ENCODE measurements around the gene LSM14B.
"Not testable (repeated sequence)": the region's sequence is repeated elsewhere in the genome, so short reads cannot be mapped to it uniquely, and the experiment has no call there.

LSM14B gene

DNA sequence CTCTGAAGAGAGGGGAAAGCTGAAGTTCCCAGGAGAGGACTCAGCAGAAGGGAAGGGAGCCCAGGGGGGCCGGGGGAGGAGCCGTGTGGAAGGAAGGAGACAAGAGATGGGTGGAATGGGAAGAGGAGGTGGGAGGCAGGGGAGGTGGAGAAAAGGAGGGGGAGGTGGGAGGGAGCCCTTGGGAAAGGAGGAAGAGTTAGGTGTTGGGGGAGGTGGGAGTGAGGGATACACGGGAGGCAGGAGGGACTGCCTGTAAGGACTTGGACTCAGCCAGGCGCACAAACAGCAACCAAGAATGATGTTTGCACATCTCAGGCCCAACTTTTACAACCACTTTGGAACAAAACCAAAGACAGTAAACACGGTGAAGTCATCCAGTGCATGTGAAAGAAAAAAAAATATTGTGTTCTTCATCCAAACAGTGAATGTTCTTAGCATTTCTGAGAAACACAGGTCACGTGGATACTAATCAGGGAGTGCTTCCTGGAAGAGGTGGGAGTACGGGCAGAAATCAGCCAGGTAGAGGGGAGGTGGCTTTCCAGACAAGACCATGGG is 17.4 kb upstream of the LSM14B start:
- Histone ChIP-seq H3K4me1 (ENCODE audit: control insufficient read depth in 1 of 2, insufficient read depth in 1 of 2, low read depth in 1 of 2, low read length in 1 of 2) (no peaks in the 10 kb centered on the region), H3K9me3 (peaks cover 18% of the 10 kb centered on the region), H3K27me3 (peaks cover 8% of the 10 kb centered on the region), H3K4me3 (ENCODE audit: low read depth in 1 of 2, low read length in 1 of 2) (no peak overlapping the region), H3K27ac (no peak overlapping the region), H3K36me3 (no peaks in the 10 kb centered on the region)
- TF ChIP-seq, protein P1, sequence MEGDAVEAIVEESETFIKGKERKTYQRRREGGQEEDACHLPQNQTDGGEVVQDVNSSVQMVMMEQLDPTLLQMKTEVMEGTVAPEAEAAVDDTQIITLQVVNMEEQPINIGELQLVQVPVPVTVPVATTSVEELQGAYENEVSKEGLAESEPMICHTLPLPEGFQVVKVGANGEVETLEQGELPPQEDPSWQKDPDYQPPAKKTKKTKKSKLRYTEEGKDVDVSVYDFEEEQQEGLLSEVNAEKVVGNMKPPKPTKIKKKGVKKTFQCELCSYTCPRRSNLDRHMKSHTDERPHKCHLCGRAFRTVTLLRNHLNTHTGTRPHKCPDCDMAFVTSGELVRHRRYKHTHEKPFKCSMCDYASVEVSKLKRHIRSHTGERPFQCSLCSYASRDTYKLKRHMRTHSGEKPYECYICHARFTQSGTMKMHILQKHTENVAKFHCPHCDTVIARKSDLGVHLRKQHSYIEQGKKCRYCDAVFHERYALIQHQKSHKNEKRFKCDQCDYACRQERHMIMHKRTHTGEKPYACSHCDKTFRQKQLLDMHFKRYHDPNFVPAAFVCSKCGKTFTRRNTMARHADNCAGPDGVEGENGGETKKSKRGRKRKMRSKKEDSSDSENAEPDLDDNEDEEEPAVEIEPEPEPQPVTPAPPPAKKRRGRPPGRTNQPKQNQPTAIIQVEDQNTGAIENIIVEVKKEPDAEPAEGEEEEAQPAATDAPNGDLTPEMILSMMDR (IDR thresholded peaks at IDR 0.05), result no peak

DNA sequence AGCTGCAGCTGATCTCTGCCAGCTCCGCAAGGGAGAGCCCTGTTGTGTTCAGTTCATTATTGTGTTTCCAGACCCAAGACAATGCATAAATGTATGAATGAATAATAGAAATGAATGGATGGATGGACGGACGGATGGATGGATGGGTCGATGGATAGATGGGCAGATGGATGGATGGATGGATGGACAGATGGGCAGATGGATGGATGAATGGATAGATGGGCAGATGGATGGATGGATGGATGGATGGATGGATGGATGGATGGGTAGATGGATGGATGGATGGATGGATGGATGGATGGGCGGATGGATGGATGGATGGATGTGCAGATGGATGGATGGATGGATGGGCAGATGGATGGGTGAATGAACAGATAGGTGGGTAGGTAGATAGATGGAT is 16.7 kb upstream of the LSM14B start:
- Histone ChIP-seq H3K27ac (no peak overlapping the region), H3K27me3 (peaks cover 8% of the 10 kb centered on the region), H3K4me1 (ENCODE audit: control insufficient read depth in 1 of 2, insufficient read depth in 1 of 2, low read depth in 1 of 2, low read length in 1 of 2) (no peaks in the 10 kb centered on the region), H3K4me3 (ENCODE audit: low read depth in 1 of 2, low read length in 1 of 2) (no peak overlapping the region), H3K36me3 (no peaks in the 10 kb centered on the region), H3K9me3 (peaks cover 18% of the 10 kb centered on the region)
- TF ChIP-seq, protein P1 (IDR thresholded peaks at IDR 0.05), result no peak

DNA sequence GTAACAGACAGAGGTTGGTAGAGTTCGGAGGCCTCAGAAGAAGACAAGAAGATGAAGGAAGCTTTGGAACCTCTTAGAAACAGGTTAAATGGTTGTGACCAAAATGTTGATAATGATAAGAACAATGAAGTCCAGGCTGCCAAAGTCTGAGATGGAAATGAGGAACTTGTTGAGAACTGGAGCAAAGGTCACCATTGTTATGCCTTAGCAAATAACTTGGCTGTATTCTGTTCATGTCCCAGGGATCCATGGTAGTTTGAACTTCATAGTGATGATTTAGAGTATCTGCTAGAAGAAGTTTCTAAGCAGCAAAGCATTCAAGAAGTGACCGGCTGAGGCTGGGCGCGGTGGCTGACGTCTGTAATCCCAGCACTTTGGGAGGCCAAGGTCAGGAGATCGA is 11.1 kb upstream of the LSM14B start:
- no peak overlapping the region for H3K4me3 ChIP-seq (ENCODE audit: low read depth in 1 of 2, low read length in 1 of 2)
- H3K9me3 ChIP-seq, result peaks cover 36% of the 10 kb centered on the region
- TF ChIP-seq, protein P1 (IDR thresholded peaks at IDR 0.05), result no peak
- H3K36me3 ChIP-seq, result no peaks in the 10 kb centered on the region
- no peak overlapping the region for H3K27ac ChIP-seq
- no peaks in the 10 kb centered on the region for H3K4me1 ChIP-seq (ENCODE audit: control insufficient read depth in 1 of 2, insufficient read depth in 1 of 2, low read depth in 1 of 2, low read length in 1 of 2)
- H3K27me3 ChIP-seq, result peaks cover 17% of the 10 kb centered on the region

DNA sequence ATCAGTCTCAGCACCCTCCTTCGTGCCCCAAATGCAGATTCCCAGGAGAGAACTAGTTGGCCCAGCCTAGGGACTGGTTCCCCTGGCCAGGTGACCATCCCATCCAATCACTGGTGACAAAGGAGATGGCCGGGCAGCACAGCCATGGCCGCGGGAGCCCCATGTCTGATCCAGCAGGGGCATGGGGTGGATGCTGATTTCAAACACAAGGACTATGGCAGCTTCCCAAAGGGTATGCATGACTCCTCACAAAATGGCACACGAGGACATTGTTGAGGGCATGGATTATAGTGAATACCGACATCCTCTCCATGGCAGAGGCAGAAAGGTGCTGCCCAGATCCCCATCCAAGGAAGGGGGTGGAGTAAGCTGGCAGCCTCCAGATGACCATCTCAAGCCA is 9.9 kb upstream of the LSM14B start:
- Histone ChIP-seq H3K4me3 (ENCODE audit: low read depth in 1 of 2, low read length in 1 of 2) (no peak overlapping the region), H3K27me3 (peaks cover 28% of the 10 kb centered on the region), H3K9me3 (peaks cover 36% of the 10 kb centered on the region), H3K27ac (no peak overlapping the region), H3K4me1 (ENCODE audit: control insufficient read depth in 1 of 2, insufficient read depth in 1 of 2, low read depth in 1 of 2, low read length in 1 of 2) (no peaks in the 10 kb centered on the region), H3K36me3 (no peaks in the 10 kb centered on the region)
- TF ChIP-seq, protein P1 (IDR thresholded peaks at IDR 0.05), result no peak

DNA sequence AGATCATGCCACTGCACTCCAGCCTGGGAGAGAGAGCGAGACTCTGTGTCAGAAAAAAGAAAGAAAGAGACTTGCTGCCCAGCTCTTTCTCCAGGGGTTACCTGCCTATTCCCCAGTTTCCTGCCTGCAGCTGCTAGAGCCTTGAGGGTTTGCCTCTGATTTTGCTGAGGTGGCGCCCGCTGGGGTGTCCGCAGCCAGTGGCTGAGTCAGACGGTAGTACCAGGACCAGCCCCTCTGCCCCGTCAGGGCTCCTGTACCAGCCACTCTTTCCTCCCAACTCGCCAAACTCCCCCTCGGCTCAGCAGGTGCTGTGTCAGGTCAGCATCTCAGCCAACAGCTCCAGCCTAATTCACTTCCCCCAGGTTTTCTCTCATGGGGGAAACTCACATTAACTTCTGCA is 7.4 kb upstream of the LSM14B start:
- H3K27ac ChIP-seq, result no peak overlapping the region
- no peaks in the 10 kb centered on the region for H3K4me1 ChIP-seq (ENCODE audit: control insufficient read depth in 1 of 2, insufficient read depth in 1 of 2, low read depth in 1 of 2, low read length in 1 of 2)
- peaks cover 54% of the 10 kb centered on the region for H3K27me3 ChIP-seq
- H3K9me3 ChIP-seq, result peaks cover 19% of the 10 kb centered on the region
- TF ChIP-seq, protein P1 (IDR thresholded peaks at IDR 0.05), result no peak
- no peak overlapping the region for H3K4me3 ChIP-seq (ENCODE audit: low read depth in 1 of 2, low read length in 1 of 2)
- H3K36me3 ChIP-seq, result no peaks in the 10 kb centered on the region

DNA sequence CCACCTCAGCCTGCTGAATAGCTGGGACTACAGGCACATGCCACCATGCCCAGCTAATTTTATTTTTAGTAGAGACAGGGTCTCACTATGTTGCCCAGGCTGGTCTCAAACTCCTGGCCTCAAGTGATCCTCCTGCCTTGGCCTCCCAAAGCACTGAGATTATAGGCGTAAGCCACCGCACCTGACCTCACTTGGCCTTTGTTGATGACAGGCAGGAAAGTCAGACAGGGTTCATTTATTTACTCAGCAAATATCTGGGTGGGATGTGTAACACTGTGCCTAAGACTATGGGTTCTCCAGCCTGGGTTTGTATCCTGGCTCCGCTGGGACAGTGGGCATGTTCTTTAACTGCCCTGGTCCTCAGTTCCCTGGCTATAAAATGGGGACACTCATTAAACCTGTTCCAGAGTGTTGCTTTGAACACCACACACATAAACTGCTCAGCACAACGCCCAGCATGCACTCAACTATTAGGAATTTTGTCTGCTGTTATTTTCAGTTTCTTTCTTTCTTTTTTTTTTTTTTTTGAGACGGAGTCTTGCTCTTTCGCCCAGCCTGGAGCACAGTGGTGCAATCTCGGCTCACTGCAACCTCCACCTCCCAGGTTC is 6.4 kb upstream of the LSM14B start:
- peaks cover 18% of the 10 kb centered on the region for H3K9me3 ChIP-seq

More for the DNA sequence above, 6.4 kb upstream of the LSM14B start:
- H3K27ac ChIP-seq; H3K4me1 ChIP-seq (ENCODE audit: control insufficient read depth in 1 of 2, insufficient read depth in 1 of 2, low read depth in 1 of 2, low read length in 1 of 2); H3K4me3 ChIP-seq (ENCODE audit: low read depth in 1 of 2, low read length in 1 of 2); H3K36me3 ChIP-seq: not testable (repeated sequence)
- peaks cover 64% of the 10 kb centered on the region for H3K27me3 ChIP-seq

Data from neutrophil (primary cell).